WTC11 (cell line): Measurements from ENCODE around the gene GLRA1. TPM values are rescaled to one million over a fixed set of nuclear protein-coding genes. Genes with fewer than 3 reads are reported as not detected.
"Not testable (repeated sequence)": the region's sequence is repeated elsewhere in the genome, so short reads cannot be mapped to it uniquely, and the experiment has no call there.

Experiments
- ATAC-seq: fragments of 200-7000 bp; cut with Tn5 transposase; 2 replicates; pipeline ENCODE4 v1.10.0; 2021; ENCODE audit warnings: mild to moderate bottlenecking, moderate library complexity
- CTCF ChIA-PET: fragments of 300-600 bp; sonication (Branson Sonifier 250); formaldehyde crosslinking; loops from one replicate; lab custom pipeline; 2021; ENCODE audit warnings: antibody characterized with exemption; lab: Charles Lee
- POLR2A ChIA-PET: fragments of 350-600 bp; sonication (Branson Sonifier 250); formaldehyde crosslinking; loops from one replicate; lab custom pipeline; 2021; ENCODE audit warnings: antibody characterized with exemption; lab: Charles Lee
- DNase-seq: peaks from one replicate; pipeline ENCODE4 v3.0.0; 2021; ENCODE audit warnings: low spot score
- H3K27ac Mint-ChIP-seq: 2 replicates; pipeline ENCODE4 v1.8.0; 2021; ENCODE audit warnings: mixed read lengths
- H3K27me3 Mint-ChIP-seq: 2 replicates; pipeline ENCODE4 v1.8.0; 2021; ENCODE audit warnings: low read depth, mild to moderate bottlenecking, moderate library complexity, mixed read lengths
- H3K36me3 Mint-ChIP-seq: 2 replicates; pipeline ENCODE4 v1.8.0; 2021; ENCODE audit warnings: mixed read lengths
- H3K4me1 Mint-ChIP-seq: 2 replicates; pipeline ENCODE4 v1.8.0; 2022; ENCODE audit warnings: mixed read lengths
- H3K4me3 Mint-ChIP-seq: 2 replicates; pipeline ENCODE4 v1.8.0; 2021; ENCODE audit warnings: mild to moderate bottlenecking, moderate library complexity, mixed read lengths
- H3K9me3 Mint-ChIP-seq: 2 replicates; pipeline ENCODE4 v1.8.0; 2021; ENCODE audit warnings: mixed read lengths
- CREB1 ChIP-seq: sonication (generic); formaldehyde crosslinking; IDR thresholded peaks from 2 replicates; pipeline ENCODE4 v1.8.0; 2023; ENCODE audit warnings: mild to moderate bottlenecking, missing genetic modification reagents
- FOXJ3 ChIP-seq: sonication (generic); formaldehyde crosslinking; IDR thresholded peaks from 2 replicates; pipeline ENCODE4 v1.9.0; 2021; ENCODE audit warnings: missing genetic modification reagents, mild to moderate bottlenecking, borderline replicate concordance
- GTF2I ChIP-seq: fragments of 250-450 bp; sonication (Bioruptor Pico); conservative IDR thresholded peaks from 2 replicates; pipeline ENCODE4 v1.4.0; 2021; ENCODE audit warnings: mild to moderate bottlenecking
- KAT7 ChIP-seq: sonication (generic); formaldehyde crosslinking; IDR thresholded peaks from 2 replicates; pipeline ENCODE4 v1.8.1; 2023; ENCODE audit warnings: missing genetic modification reagents, mild to moderate bottlenecking, borderline replicate concordance
- MYBL2 ChIP-seq: sonication (generic); formaldehyde crosslinking; IDR thresholded peaks from 2 replicates; pipeline ENCODE4 v1.8.1; 2023; ENCODE audit warnings: mild to moderate bottlenecking, moderate library complexity, missing genetic modification reagents
- NFE2L1 ChIP-seq: sonication (generic); formaldehyde crosslinking; IDR thresholded peaks from 2 replicates; pipeline ENCODE4 v1.8.1; 2023; ENCODE audit warnings: missing genetic modification reagents
- PRRX2 ChIP-seq: fragments of 250-450 bp; sonication (Bioruptor Pico); IDR thresholded peaks from 2 replicates; pipeline ENCODE4 v1.8.0; 2021; ENCODE audit warnings: mild to moderate bottlenecking
- RORB ChIP-seq: fragments of 250-450 bp; sonication (Bioruptor Pico); IDR thresholded peaks from 2 replicates; pipeline ENCODE4 v1.9.0; 2021; ENCODE audit warnings: mild to moderate bottlenecking
- SP1 ChIP-seq: sonication (generic); formaldehyde crosslinking; conservative IDR thresholded peaks from 2 replicates; pipeline ENCODE4 v1.8.1; 2022; ENCODE audit warnings: missing genetic modification reagents
- ZNF121 ChIP-seq: sonication (generic); formaldehyde crosslinking; IDR thresholded peaks from 2 replicates; pipeline ENCODE4 v1.8.0; 2023; ENCODE audit warnings: missing genetic modification reagents
- ZNF317 ChIP-seq: sonication (generic); formaldehyde crosslinking; IDR thresholded peaks from 2 replicates; pipeline ENCODE4 v1.8.1; 2023; ENCODE audit warnings: low read depth, mild to moderate bottlenecking, moderate library complexity, missing genetic modification reagents, borderline replicate concordance
- ZNF396 ChIP-seq: fragments of 250-450 bp; sonication (Bioruptor Pico); IDR thresholded peaks from 2 replicates; pipeline ENCODE4 v1.8.0; 2021; ENCODE audit warnings: mild to moderate bottlenecking, moderate library complexity, borderline replicate concordance
- ZNF423 ChIP-seq: fragments of 250-450 bp; sonication (Bioruptor Pico); IDR thresholded peaks from 2 replicates; pipeline ENCODE4 v2.1.2; 2022; ENCODE audit warnings: mild to moderate bottlenecking, moderate library complexity
- total RNA-seq: library from RNA; stranded (reverse); gene quantifications from 3 replicates; pipeline ENCODE4 v1.2.3, GENCODE V29; 2021
- TF ChIP-seq, protein P1 (sequence below): sonication (generic); formaldehyde crosslinking; conservative IDR thresholded peaks from 2 replicates; pipeline ENCODE4 v1.8.1; 2023; ENCODE audit warnings: mild to moderate bottlenecking, low read depth, missing genetic modification reagents, moderate library complexity
- TF ChIP-seq, protein P2 (sequence below): fragments of 250-450 bp; sonication (Bioruptor Pico); IDR thresholded peaks from 2 replicates; pipeline ENCODE4 v1.9.0; 2021; ENCODE audit warnings: mild to moderate bottlenecking
- TF ChIP-seq, protein P3 (sequence below): sonication (generic); formaldehyde crosslinking; IDR thresholded peaks from 2 replicates; pipeline ENCODE4 v1.8.0; 2023; ENCODE audit warnings: missing genetic modification reagents, mild to moderate bottlenecking, borderline replicate concordance
- TF ChIP-seq, protein P4 (sequence below): sonication (generic); formaldehyde crosslinking; IDR thresholded peaks from 2 replicates; pipeline ENCODE4 v1.8.0; 2023; ENCODE audit warnings: missing genetic modification reagents
- TF ChIP-seq, protein P5 (sequence below): sonication (generic); formaldehyde crosslinking; IDR thresholded peaks from 2 replicates; pipeline ENCODE4 v1.8.1; 2023; ENCODE audit warnings: mild to moderate bottlenecking, missing genetic modification reagents, moderate library complexity

GLRA1 gene
- total RNA-seq, 1 experiment from 2014 or later, result not detected

DNA sequence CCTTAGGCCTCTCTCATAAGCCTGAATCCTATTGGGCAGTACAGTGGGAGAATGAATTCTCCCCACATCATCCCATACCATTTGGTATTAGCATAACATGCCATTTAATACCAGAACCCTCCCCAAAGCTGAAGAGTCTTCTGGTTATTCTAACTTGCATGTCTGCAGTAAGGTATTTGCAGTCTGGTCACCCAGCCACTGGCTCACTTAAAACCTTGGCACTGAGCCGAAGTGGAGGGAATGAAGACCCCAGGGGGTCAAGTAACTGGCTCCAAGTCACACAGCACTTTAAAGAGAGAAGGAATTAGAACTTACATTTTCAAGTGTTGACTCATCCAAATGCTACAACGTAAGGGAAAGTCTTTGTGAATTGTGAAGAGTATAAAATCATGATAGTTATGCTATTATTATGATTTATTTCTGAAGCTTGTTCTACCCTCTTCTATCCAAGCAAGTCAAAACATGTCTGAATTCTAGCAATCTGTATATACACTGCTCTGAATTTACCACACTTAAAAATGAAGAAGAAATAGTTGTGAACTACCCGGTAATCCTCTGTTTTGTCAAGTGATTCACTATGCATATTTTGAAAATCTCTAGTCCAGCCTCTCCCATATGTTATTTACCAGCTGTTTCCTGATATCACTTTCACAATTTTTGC lies 28.5 kb downstream of the GLRA1 start (continued):
- TF ChIP-seq KAT7 (CRISPR knock-in tag) (no peak), FOXJ3 (CRISPR knock-in tag) (no peak), ZNF317 (no peak), ZNF423 (no peak), ZNF121 (no peak)
- TF ChIP-seq, protein P1, sequence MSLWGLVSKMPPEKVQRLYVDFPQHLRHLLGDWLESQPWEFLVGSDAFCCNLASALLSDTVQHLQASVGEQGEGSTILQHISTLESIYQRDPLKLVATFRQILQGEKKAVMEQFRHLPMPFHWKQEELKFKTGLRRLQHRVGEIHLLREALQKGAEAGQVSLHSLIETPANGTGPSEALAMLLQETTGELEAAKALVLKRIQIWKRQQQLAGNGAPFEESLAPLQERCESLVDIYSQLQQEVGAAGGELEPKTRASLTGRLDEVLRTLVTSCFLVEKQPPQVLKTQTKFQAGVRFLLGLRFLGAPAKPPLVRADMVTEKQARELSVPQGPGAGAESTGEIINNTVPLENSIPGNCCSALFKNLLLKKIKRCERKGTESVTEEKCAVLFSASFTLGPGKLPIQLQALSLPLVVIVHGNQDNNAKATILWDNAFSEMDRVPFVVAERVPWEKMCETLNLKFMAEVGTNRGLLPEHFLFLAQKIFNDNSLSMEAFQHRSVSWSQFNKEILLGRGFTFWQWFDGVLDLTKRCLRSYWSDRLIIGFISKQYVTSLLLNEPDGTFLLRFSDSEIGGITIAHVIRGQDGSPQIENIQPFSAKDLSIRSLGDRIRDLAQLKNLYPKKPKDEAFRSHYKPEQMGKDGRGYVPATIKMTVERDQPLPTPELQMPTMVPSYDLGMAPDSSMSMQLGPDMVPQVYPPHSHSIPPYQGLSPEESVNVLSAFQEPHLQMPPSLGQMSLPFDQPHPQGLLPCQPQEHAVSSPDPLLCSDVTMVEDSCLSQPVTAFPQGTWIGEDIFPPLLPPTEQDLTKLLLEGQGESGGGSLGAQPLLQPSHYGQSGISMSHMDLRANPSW, result no peak

DNA sequence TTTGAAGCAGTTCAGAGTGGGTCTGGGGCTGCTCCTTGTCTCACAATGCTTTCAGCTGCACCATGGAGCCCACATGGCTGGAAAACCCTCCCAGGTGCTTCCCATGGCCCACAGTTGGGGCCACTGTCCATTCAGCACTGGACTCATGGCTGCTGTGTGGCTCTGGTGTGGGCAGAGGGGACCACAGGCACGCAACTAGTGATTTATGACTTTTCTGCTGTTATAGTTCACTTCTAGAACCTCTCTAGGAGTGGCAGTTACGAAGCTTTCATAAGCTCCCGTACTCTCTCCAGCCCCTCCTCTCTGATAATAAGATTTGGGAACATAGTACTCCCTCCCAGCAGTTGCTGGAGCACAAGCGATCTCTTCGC lies 29.0 kb downstream of the GLRA1 start:
- Mint-ChIP-seq H3K27me3 (peaks cover 69% of the 10 kb centered on the region), H3K4me3 (no peak overlapping the region), H3K9me3 (no peaks in the 10 kb centered on the region), H3K27ac (no peak overlapping the region), H3K4me1 (peaks cover 10% of the 10 kb centered on the region), H3K36me3 (no peaks in the 10 kb centered on the region)
- TF ChIP-seq, protein P2, sequence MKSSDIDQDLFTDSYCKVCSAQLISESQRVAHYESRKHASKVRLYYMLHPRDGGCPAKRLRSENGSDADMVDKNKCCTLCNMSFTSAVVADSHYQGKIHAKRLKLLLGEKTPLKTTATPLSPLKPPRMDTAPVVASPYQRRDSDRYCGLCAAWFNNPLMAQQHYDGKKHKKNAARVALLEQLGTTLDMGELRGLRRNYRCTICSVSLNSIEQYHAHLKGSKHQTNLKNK (CRISPR knock-in tag), result no peak
- no peak for TF ChIP-seq ZNF317
- no peak for TF ChIP-seq ZNF396 (CRISPR knock-in tag)
- no peak for TF ChIP-seq PRRX2
- no peak for TF ChIP-seq NFE2L1
- TF ChIP-seq, protein P3, sequence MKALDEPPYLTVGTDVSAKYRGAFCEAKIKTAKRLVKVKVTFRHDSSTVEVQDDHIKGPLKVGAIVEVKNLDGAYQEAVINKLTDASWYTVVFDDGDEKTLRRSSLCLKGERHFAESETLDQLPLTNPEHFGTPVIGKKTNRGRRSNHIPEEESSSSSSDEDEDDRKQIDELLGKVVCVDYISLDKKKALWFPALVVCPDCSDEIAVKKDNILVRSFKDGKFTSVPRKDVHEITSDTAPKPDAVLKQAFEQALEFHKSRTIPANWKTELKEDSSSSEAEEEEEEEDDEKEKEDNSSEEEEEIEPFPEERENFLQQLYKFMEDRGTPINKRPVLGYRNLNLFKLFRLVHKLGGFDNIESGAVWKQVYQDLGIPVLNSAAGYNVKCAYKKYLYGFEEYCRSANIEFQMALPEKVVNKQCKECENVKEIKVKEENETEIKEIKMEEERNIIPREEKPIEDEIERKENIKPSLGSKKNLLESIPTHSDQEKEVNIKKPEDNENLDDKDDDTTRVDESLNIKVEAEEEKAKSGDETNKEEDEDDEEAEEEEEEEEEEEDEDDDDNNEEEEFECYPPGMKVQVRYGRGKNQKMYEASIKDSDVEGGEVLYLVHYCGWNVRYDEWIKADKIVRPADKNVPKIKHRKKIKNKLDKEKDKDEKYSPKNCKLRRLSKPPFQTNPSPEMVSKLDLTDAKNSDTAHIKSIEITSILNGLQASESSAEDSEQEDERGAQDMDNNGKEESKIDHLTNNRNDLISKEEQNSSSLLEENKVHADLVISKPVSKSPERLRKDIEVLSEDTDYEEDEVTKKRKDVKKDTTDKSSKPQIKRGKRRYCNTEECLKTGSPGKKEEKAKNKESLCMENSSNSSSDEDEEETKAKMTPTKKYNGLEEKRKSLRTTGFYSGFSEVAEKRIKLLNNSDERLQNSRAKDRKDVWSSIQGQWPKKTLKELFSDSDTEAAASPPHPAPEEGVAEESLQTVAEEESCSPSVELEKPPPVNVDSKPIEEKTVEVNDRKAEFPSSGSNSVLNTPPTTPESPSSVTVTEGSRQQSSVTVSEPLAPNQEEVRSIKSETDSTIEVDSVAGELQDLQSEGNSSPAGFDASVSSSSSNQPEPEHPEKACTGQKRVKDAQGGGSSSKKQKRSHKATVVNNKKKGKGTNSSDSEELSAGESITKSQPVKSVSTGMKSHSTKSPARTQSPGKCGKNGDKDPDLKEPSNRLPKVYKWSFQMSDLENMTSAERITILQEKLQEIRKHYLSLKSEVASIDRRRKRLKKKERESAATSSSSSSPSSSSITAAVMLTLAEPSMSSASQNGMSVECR (CRISPR knock-in tag), result no peak
- no peak for TF ChIP-seq RORB (CRISPR knock-in tag)
- TF ChIP-seq GTF2I (CRISPR knock-in tag), result no peak
- no peak for TF ChIP-seq SP1 (CRISPR knock-in tag)
- TF ChIP-seq, protein P4, sequence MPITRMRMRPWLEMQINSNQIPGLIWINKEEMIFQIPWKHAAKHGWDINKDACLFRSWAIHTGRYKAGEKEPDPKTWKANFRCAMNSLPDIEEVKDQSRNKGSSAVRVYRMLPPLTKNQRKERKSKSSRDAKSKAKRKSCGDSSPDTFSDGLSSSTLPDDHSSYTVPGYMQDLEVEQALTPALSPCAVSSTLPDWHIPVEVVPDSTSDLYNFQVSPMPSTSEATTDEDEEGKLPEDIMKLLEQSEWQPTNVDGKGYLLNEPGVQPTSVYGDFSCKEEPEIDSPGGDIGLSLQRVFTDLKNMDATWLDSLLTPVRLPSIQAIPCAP (CRISPR knock-in tag), result no peak
- TF ChIP-seq MYBL2, result no peak
- no peak for TF ChIP-seq CREB1 (CRISPR knock-in tag)
- TF ChIP-seq, protein P5, sequence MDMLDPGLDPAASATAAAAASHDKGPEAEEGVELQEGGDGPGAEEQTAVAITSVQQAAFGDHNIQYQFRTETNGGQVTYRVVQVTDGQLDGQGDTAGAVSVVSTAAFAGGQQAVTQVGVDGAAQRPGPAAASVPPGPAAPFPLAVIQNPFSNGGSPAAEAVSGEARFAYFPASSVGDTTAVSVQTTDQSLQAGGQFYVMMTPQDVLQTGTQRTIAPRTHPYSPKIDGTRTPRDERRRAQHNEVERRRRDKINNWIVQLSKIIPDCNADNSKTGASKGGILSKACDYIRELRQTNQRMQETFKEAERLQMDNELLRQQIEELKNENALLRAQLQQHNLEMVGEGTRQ, result no peak
- ChIA-PET CTCF (no interaction called here), POLR2A (no interaction called here)
- DNase-seq (no peak), ATAC-seq (peak; percentile 42)

DNA sequence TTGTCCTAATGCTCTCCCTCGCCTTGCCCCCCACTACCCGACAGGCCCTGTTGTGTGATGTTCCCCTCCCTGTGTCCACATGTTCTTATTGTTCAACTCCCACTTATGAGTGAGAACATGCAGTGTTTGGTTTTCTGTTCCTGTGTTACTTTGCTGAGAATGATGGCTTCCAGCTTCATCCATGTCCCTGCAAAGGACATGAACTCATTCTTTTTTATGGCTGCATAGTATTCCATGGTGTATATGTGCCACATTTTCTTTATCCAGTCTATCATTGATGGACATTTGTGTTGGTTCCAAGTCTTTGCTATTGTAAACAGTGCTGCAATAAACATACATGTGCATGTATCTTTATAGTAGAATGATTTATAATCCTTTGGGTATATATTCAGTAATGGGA lies 31.2 kb downstream of the GLRA1 start:
- ATAC-seq, H3K9me3 Mint-ChIP-seq, H3K4me3 Mint-ChIP-seq, POLR2A ChIA-PET, H3K4me1 Mint-ChIP-seq, H3K36me3 Mint-ChIP-seq, H3K27ac Mint-ChIP-seq, DNase-seq: not testable (repeated sequence)
- peaks cover 64% of the 10 kb centered on the region for H3K27me3 Mint-ChIP-seq
- CTCF ChIA-PET, result interaction anchor here (0.8 kb wide), 1 partner anchor 68 kb away, joined by 3 read pairs; no protein-coding TSS in a partner anchor
